Lower lobe of right lung (tissue), 2 donors: ENCODE measurements around the gene NEURL3. TPM values are rescaled to one million over a fixed set of nuclear protein-coding genes. Genes with fewer than 3 reads are reported as not detected.

Source experiments
- ATAC-seq, 2 donors: fragments of 200-7000 bp; cut with Tn5 transposase; one replicate each; pipeline ENCODE4 v1.9.1; 2020 to 2022; ENCODE audit warnings: mild to moderate bottlenecking in 2 of 2, moderate library complexity in 2 of 2
- DNase-seq: peaks from one replicate; pipeline ENCODE4 v3.0.0-alpha.2; 2020
- H3K27ac ChIP-seq: fragments of 200-600 bp; one replicate; pipeline ENCODE4 v1.8.0; 2022
- H3K27me3 ChIP-seq: fragments of 200-600 bp; one replicate; pipeline ENCODE4 v1.8.0; 2022; ENCODE audit warnings: low read depth
- H3K36me3 ChIP-seq: fragments of 200-600 bp; one replicate; pipeline ENCODE4 v1.8.0; 2022; ENCODE audit warnings: mild to moderate bottlenecking
- H3K4me1 ChIP-seq: fragments of 200-600 bp; one replicate; pipeline ENCODE4 v1.8.0; 2022
- H3K4me3 ChIP-seq: fragments of 200-600 bp; one replicate; pipeline ENCODE4 v1.8.0; 2022; ENCODE audit warnings: mild to moderate bottlenecking
- H3K9me3 ChIP-seq: fragments of 200-600 bp; one replicate; pipeline ENCODE4 v1.8.0; 2022
- CTCF ChIP-seq: fragments of 200-600 bp; IDR thresholded peaks from one replicate; pipeline ENCODE4 v1.8.0; 2022; ENCODE audit warnings: antibody characterized with exemption, mild to moderate bottlenecking
- intact Hi-C: fragments of 100-400 bp; cut with DNase I; formaldehyde crosslinking; loops from one replicate; pipeline ENCODE4 v1.11.0; 2022
- total RNA-seq: library from RNA; stranded (reverse); fragmentation: NEBNext Ultra II Directional; extraction: Animal tissue kit (Norgen Biotek cat#: 25700); gene quantifications from one replicate; pipeline ENCODE4 v1.2.1, GENCODE V29; 2021
- donor health status: DM: no; HTN: yes; CAD: no; lungs with severe emphysema.

The NEURL3 gene
- total RNA-seq, 1 donor from 2014 or later = 0.27 TPM

DNA sequence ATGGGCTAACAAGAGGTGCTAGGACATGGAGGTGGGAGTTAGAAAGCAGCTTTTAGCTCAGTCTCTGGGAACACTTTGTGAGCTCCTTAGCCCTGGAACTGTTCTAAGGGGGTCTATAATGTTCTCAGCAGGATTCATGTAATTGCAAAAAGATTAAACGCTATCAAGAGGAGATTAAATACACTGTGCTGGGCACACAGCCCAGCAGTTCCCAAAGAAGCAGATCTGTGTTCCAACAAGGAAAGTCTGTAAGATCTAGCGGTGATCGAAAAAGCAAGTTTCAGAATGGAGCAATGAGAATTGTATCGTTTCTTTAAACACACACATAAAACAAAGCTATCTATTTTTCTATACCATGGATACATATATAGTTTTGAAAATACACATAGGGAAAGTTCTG, 29.0 kb upstream of the NEURL3 start:
- intact Hi-C loops = no loop called here
- Histone ChIP-seq H3K36me3 (no peaks in the 10 kb centered on the region), H3K9me3 (no peaks in the 10 kb centered on the region), H3K27ac (peak overlapping the region; percentile 87), H3K4me3 (no peak overlapping the region), H3K27me3 (no peaks in the 10 kb centered on the region), H3K4me1 (peaks cover 74% of the 10 kb centered on the region)
- TF ChIP-seq CTCF = no peak
- DNase-seq (no peak), ATAC-seq (no peak)

- H3K27me3 ChIP-seq = no peaks in the 10 kb centered on the region
- intact Hi-C loops = no loop called here
- H3K4me1 ChIP-seq = peaks cover 75% of the 10 kb centered on the region
- peak; percentile 83 for DNase-seq
- no peak overlapping the region for H3K4me3 ChIP-seq
- H3K27ac ChIP-seq = peak overlapping the region; percentile 87
- TF ChIP-seq CTCF = no peak
- no peaks in the 10 kb centered on the region for H3K9me3 ChIP-seq
- peak in 1 of 2 donors; percentile 4 for ATAC-seq
- no peaks in the 10 kb centered on the region for H3K36me3 ChIP-seq
Measured at GRCh38 chr2:96533292-96534073, 28.3 kb upstream of the NEURL3 start.

DNA sequence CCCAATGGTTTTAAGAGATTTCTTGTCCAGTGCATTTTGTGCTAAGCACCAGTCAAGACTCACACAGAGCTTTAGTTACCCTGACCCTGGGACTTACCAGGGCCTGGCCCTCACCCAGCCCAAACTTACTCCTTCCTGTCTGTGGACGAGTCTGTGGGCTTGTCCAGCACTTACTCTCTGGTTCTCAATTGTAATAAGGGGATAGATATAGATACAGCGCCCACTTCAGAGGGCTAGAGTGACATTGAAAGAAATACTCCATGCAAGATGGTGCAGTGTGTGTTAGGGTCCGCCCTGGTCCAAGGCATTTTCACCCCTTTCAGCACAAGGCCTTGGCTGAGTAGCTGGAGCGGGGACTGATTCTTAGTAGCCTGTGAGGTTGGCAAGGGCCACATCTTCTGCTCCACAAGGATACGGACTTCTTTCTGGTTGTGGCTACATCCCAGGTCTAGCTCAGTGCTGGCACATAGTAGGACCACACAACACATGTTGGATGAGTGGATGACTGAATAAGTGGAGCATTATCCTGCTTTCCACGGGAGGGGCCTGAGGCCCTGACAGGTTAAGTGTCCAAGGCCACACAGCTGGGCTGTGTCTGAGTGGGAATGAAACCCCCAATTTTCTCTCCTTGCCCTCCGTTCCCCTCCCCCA, 27.6 kb upstream of the NEURL3 start:
- no peak for TF ChIP-seq CTCF
- intact Hi-C loops = no loop called here
- Histone ChIP-seq H3K27ac (peak overlapping the region; percentile 87), H3K27me3 (no peaks in the 10 kb centered on the region), H3K9me3 (no peaks in the 10 kb centered on the region), H3K4me3 (no peak overlapping the region), H3K36me3 (no peaks in the 10 kb centered on the region), H3K4me1 (peaks cover 76% of the 10 kb centered on the region)
- ATAC-seq (no peak), DNase-seq (no peak)

DNA sequence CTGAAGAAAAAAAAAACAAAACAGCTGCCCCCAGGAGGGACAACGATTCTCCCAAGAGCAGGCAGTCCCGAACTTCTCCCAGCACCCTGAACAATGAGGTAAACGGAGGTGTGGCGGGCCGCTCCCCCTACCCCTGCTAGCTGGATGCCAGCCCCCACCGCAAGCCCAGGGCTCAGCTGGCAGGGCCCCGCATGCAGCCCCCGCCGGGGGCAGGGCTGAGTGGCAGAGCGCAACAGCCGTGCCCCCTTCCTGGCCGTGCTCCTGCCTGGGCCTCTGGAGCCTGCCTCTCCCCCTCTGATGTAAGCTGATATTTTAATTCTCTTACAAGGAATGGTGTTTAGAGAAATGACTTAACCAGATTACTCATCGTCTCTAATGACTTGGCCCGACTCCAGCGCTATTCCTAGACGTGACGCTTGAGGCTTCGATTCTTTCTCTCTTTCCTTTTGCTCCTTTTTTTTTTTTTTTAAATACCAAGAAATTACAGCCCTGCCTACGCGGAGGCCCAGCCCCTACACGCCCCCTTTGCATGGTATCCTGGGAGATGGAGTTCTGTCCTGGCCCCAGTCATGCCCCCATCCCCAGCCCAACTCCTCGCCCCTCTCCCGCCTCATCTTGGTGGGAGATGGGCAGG, 26.8 kb upstream of the NEURL3 start:
- H3K4me1 ChIP-seq = peaks cover 77% of the 10 kb centered on the region
- H3K27me3 ChIP-seq = no peaks in the 10 kb centered on the region
- H3K36me3 ChIP-seq = no peaks in the 10 kb centered on the region
- peak; percentile 92 for DNase-seq
- peak overlapping the region; percentile 87 for H3K27ac ChIP-seq
- TF ChIP-seq CTCF = peak; percentile 13
- peak overlapping the region; percentile 41 for H3K4me3 ChIP-seq
- ATAC-seq = peak; percentile 71 to 78
- no peaks in the 10 kb centered on the region for H3K9me3 ChIP-seq
- intact Hi-C loops = no loop called here

DNA sequence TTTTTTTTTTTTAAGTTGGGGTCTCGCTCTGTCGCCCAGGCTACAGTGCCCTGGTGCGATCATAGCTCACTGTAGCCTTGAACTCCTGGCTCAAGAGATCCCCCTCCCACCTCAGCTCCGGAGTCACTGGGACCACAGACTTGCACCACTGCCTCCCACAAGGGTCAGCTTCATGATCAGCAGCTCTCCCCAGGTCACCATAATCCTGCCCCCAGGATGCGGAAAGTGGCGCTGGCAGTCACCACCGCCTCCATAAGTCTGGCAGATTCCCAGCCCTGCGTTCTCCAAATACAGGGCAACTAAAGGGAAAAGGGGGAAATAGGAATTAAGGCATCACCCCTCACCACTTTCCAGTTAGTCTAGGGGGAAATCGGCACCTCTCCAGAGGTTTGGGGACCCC, 26.2 kb upstream of the NEURL3 start:
- Histone ChIP-seq H3K4me3 (peak overlapping the region; percentile 41), H3K27me3 (no peaks in the 10 kb centered on the region), H3K4me1 (peaks cover 80% of the 10 kb centered on the region), H3K36me3 (no peaks in the 10 kb centered on the region), H3K27ac (peak overlapping the region; percentile 87), H3K9me3 (no peaks in the 10 kb centered on the region)
- no peak for DNase-seq
- ATAC-seq = no peak
- TF ChIP-seq CTCF = no peak
- intact Hi-C loops = no loop called here
